Large intestine (tissue), 3 donors: ENCODE results near the gene PYDC2. TPM values are rescaled to one million over a fixed set of nuclear protein-coding genes. Genes with fewer than 3 reads are reported as not detected.

ENCODE experiments used
- DNase-seq, 2 donors: peaks; one replicate each; pipeline versions ENCODE4 v3.0.0 to v3.0.0-alpha.2; 2013
- H3K27ac ChIP-seq: one replicate; pipeline ENCODE4 v1.5.1; 2013; ENCODE audit warnings: low read length
- H3K27me3 ChIP-seq: 2 replicates; pipeline ENCODE4 v1.6.1; 2013; ENCODE audit warnings: low read length; ENCODE audit not compliant: control insufficient read depth, insufficient read depth
- H3K36me3 ChIP-seq: 2 replicates; pipeline ENCODE4 v1.6.1; 2013; ENCODE audit warnings: low read length; ENCODE audit not compliant: control insufficient read depth, insufficient read depth
- H3K4me1 ChIP-seq: one replicate; pipeline ENCODE4 v1.6.1; 2013; ENCODE audit warnings: low read length; ENCODE audit not compliant: control insufficient read depth, insufficient read depth
- H3K4me3 ChIP-seq: one replicate; pipeline ENCODE4 v1.5.1; 2013; ENCODE audit warnings: low read length
- H3K9me3 ChIP-seq: one replicate; pipeline ENCODE4 v1.6.1; 2013; ENCODE audit warnings: mild to moderate bottlenecking, low read depth, low read length, moderate library complexity; ENCODE audit not compliant: control insufficient read depth
- WGBS: methylation state at CpG from one replicate; pipeline ENCODE4 v1.1.5; 2013; ENCODE audit warnings: low lambda C conversion rate; ENCODE audit not compliant: insufficient coverage; 5-methylcytosine and 5-hydroxymethylcytosine counted together
- polyA plus RNA-seq: library from polyadenylated mRNA; unstranded; fragments of 120-200 nt; gene quantifications from one replicate; pipeline ENCODE4 v1.2.1, GENCODE V29; 2013

The PYDC2 gene
- polyA plus RNA-seq, 1 donor, result not detected

GRCh38 chr3:191499307-191500080 lies 38.5 kb downstream of the PYDC2 start:
- WGBS, result no CpG with 5 or more reads among the region's 20 CpGs
- H3K27me3 ChIP-seq, result peaks cover 4% of the 10 kb centered on the region
- no peaks in the 10 kb centered on the region for H3K4me1 ChIP-seq
- no peak overlapping the region for H3K4me3 ChIP-seq
- DNase-seq, result peak in 1 of 2 donors; percentile 8
- H3K36me3 ChIP-seq, result no peaks in the 10 kb centered on the region
- H3K9me3 ChIP-seq, result no peaks in the 10 kb centered on the region
- H3K27ac ChIP-seq, result no peak overlapping the region

DNA sequence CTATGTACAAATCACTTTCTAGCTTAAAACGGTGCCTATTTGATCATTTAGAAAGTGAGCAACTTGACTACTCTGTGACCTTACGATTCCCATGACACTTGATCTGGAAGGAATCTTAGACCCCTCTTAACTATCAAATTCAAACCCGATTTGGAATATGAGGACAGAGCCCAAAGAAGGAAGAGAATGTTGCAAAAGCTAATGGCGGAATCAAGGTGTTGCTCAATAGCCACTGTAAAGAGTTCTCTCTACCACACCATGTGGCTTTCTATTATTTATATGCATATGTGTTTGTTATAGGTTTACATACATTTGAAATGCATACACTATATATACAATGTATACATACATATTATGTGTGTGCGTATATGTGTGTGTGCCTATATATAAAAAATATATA lies 39.9 kb downstream of the PYDC2 start:
- no peaks in the 10 kb centered on the region for H3K9me3 ChIP-seq
- no peak overlapping the region for H3K27ac ChIP-seq
- peaks cover 4% of the 10 kb centered on the region for H3K27me3 ChIP-seq
- no peaks in the 10 kb centered on the region for H3K36me3 ChIP-seq
- DNase-seq, result no peak
- no peak overlapping the region for H3K4me3 ChIP-seq
- 80% methylated on average over 1 of the region's 5 CpGs for WGBS
- no peaks in the 10 kb centered on the region for H3K4me1 ChIP-seq

- Histone ChIP-seq H3K27ac (no peak overlapping the region), H3K36me3 (no peaks in the 10 kb centered on the region), H3K27me3 (peaks cover 4% of the 10 kb centered on the region), H3K4me3 (no peak overlapping the region), H3K9me3 (no peaks in the 10 kb centered on the region), H3K4me1 (no peaks in the 10 kb centered on the region)
- DNase-seq, result no peak
- 42% methylated on average over 2 of the region's 3 CpGs for WGBS
Measured at GRCh38 chr3:191502583-191502982, 41.6 kb downstream of the PYDC2 start.

DNA sequence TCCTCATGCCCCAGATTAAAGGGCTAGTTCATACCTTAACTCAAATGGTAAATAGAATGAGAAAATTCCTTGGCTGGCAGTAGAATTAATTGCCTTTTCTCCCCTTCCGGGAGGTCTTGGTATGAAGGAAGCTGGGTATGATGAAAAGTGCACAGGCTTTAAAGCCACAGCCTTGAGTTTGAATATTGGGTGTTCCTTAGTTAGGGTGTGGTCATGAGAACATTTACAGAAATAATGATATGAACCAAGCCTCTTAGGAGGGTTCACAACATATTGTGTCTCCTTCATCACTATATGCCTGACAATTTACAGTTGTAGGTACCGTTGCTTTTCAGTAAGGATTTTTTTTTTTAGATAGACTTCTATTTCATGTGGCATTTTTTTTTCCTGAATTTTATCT lies 48.1 kb downstream of the PYDC2 start:
- no peaks in the 10 kb centered on the region for H3K9me3 ChIP-seq
- no peaks in the 10 kb centered on the region for H3K36me3 ChIP-seq
- H3K27me3 ChIP-seq, result no peaks in the 10 kb centered on the region
- WGBS, result 100% methylated on average over 1 of the region's 2 CpGs
- no peak for DNase-seq
- H3K4me3 ChIP-seq, result no peak overlapping the region
- no peaks in the 10 kb centered on the region for H3K4me1 ChIP-seq
- no peak overlapping the region for H3K27ac ChIP-seq

Other genes with a start within 250 kb of the PYDC2 start
- gene CCDC50, start 131.8 kb upstream of the PYDC2 start, polyA plus RNA-seq, result 82.1 TPM
- gene UTS2B, start 130.6 kb upstream of the PYDC2 start, polyA plus RNA-seq, result 0.24 TPM